BJ (cell line): Measurements from ENCODE around the gene GRAMD4. TPM values are rescaled to one million over a fixed set of nuclear protein-coding genes. Genes with fewer than 3 reads are reported as not detected.

Source experiments
- CTCF ChIA-PET: fragments of 350-600 bp; formaldehyde crosslinking; extraction: SDS; loops from one replicate; lab custom pipeline; 2021; ENCODE audit warnings: antibody characterized with exemption, inconsistent platforms; lab: Yijun Ruan, JAX
- POLR2A ChIA-PET: fragments of 300-600 bp; sonication (Branson Sonifier 250); formaldehyde crosslinking; extraction: SDS; loops from one replicate; lab custom pipeline; 2021; ENCODE audit warnings: antibody characterized with exemption; lab: Charles Lee
- DNase-seq: peaks from one replicate; pipeline ENCODE4 v3.0.0-alpha.2; 2011; ENCODE audit warnings: low read depth
- H3K27me3 ChIP-seq: 2 replicates; pipeline ENCODE4 v1.6.0; 2011; ENCODE audit warnings: low read length; ENCODE audit not compliant: control insufficient read depth, insufficient read depth
- H3K36me3 ChIP-seq: 2 replicates; pipeline ENCODE4 v1.5.1; 2011; ENCODE audit warnings: low read length; ENCODE audit not compliant: control insufficient read depth, insufficient read depth
- H3K4me3 ChIP-seq: 2 replicates; pipeline ENCODE4 v1.5.1; 2011; ENCODE audit warnings: low read depth, mild to moderate bottlenecking, control low read depth, low read length
- CTCF ChIP-seq: IDR thresholded peaks from 2 replicates; pipeline ENCODE4 v1.5.1; 2011; ENCODE audit warnings: low read depth, mild to moderate bottlenecking, control low read depth, inconsistent platforms, low read length, moderate library complexity; ENCODE audit not compliant: insufficient read depth
- polyA plus RNA-seq: library from polyadenylated mRNA; depleted of rRNA; stranded (reverse); fragments of >200 nt; gene quantifications from 2 replicates; pipeline ENCODE4 v1.2.3, GENCODE V29; 2011

GRAMD4 gene
- polyA plus RNA-seq, 1 experiment = 10.3 TPM

DNA sequence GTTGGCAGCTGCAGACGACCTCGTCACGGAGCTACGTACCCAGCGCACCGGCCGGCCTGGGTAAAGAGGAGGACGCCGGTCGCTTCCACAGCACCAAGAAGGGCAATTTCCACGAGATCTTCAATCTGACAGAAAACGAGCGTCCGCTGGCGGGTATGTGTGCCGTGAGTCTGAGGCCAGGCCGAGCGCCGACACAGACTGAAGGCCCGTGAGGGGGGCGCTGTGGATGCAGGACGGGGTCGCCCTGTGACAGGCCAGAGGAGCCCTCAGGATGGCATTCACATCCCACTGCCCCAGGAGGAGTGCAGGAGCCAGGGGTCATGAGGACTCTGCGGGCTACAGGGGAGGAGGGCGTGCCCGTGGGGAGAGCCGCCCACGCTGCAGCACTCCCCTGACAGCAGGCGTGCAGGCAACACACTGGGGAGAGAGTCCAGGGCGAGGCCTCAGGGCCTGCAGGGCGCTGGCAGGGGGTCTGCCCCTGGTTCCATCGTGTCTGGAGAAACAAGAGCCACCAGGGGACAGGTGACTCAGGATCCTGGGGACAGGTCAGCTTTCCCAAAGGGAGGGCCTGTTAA is 53.6 kb downstream of the GRAMD4 start:
- no peak for TF ChIP-seq CTCF
- Histone ChIP-seq H3K4me3 (no peak overlapping the region), H3K27me3 (no peaks in the 10 kb centered on the region), H3K36me3 (peaks cover 4% of the 10 kb centered on the region; the same call in 1 of the 2 replicates)
- no peak for DNase-seq
- CTCF ChIA-PET = interaction anchor here (0.6 kb wide), 1 partner anchor 65 kb away, joined by 3 read pairs; no protein-coding TSS in a partner anchor
- POLR2A ChIA-PET = no interaction called here

DNA sequence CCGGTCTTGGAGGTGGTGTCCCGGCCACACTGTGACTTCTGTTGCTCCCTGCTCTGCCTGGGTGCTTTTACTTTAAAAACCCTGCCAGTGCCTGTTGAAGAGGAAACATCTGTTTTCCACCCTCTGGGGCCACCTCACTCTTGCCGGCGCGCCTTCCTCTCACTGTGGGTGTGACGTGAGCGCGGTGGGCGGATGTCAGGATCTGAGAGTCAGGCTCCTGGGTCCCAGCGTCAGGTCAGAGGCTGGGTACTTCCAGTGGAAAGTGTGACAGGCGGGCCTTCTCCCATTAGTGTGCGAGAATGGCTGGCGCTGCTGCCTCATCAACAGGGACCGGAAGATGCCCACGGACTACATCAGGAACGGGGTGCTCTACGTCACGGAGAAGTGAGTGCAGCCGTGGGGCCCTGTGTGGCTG is 54.2 kb downstream of the GRAMD4 start:
- ChIA-PET CTCF (interaction anchor here (0.6 kb wide), 1 partner anchor 65 kb away, joined by 3 read pairs; no protein-coding TSS in a partner anchor), POLR2A (no interaction called here)
- peaks cover 4% of the 10 kb centered on the region; the same call in 1 of the 2 replicates for H3K36me3 ChIP-seq
- DNase-seq = no peak
- TF ChIP-seq CTCF = no peak
- H3K4me3 ChIP-seq = no peak overlapping the region
- no peaks in the 10 kb centered on the region for H3K27me3 ChIP-seq

GRCh38 chr22:46674906-46675305 is 54.7 kb downstream of the GRAMD4 start:
- CTCF ChIA-PET = no interaction called here
- no peaks in the 10 kb centered on the region for H3K27me3 ChIP-seq

DNA sequence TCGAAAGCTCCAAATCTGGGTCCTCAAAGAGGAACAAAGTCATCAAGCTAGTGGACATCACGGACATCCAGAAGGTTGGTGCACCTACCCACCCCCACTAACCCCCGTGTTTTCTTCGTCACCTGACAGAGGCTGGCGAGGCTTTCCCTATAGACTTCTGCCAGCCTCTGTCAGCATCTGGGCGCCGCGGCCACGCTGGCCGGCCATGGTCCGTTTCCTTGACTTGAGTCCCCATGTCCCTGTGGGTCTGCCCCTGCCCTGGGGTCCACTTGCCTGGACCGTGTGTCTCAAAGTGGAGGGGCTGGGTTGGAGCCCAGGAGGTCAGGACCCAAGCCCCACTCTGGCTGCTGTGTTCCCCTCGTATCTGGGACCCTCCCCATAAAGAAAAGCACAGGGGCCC is 55.3 kb downstream of the GRAMD4 start:
- ChIA-PET POLR2A (no interaction called here), CTCF (no interaction called here)
- H3K4me3 ChIP-seq = no peak overlapping the region
- peaks cover 3% of the 10 kb centered on the region; the same call in 1 of the 2 replicates for H3K36me3 ChIP-seq
- no peak for TF ChIP-seq CTCF
- DNase-seq = no peak
- no peaks in the 10 kb centered on the region for H3K27me3 ChIP-seq

More at GRCh38 chr22:46674906-46675305, 54.7 kb downstream of the GRAMD4 start:
- no peak for TF ChIP-seq CTCF
- DNase-seq = no peak
- H3K4me3 ChIP-seq = no peak overlapping the region
- H3K36me3 ChIP-seq = peaks cover 4% of the 10 kb centered on the region; the same call in 1 of the 2 replicates
- POLR2A ChIA-PET = no interaction called here

GRCh38 chr22:46675938-46676337 is 55.8 kb downstream of the GRAMD4 start:
- DNase-seq = no peak
- ChIA-PET POLR2A (no interaction called here), CTCF (no interaction called here)
- no peak overlapping the region for H3K4me3 ChIP-seq
- peaks cover 3% of the 10 kb centered on the region; the same call in 1 of the 2 replicates for H3K36me3 ChIP-seq
- no peaks in the 10 kb centered on the region for H3K27me3 ChIP-seq
- TF ChIP-seq CTCF = no peak
